ENCODE measurements around the gene TPRG1. TPM values are rescaled to one million over a fixed set of nuclear protein-coding genes. Genes with fewer than 3 reads are reported as not detected.

TPRG1 gene
- total RNA-seq, 4 donors from 2014 or later: 1.3 to 3.0 (median 2.5) TPM

DNA sequence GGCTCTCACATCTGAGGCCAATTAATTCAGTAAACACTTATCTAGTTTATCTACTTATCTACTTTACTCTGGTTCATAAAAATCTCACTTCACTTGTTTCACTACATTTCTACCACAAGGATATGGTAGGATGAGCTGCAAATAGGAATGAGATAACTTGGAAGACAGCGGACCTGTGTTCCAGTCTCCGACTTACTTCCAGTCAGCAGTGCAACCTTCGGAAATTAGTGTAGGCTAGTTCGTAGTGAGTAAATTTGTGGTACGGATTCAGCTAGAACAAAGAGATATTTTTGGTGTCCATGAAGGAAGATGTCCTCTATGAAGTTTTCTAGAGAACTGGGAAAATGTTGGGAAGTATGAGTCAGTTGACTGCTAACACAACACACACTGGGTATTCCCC lies 66.3 kb downstream of the TPRG1 start:
- no peaks in the 10 kb centered on the region for H3K4me1 ChIP-seq
- no peak overlapping the region for H3K4me3 ChIP-seq
- 91 to 96% methylated on average over 5 of the region's 5 CpGs for WGBS, 2 donors (ENCODE audit: low coverage in 1 of 2)
- peaks cover 0 to 3% (median 0%) of the 10 kb centered on the region in 3 donors for H3K9me3 ChIP-seq
- ATAC-seq: no peak
- TF ChIP-seq POLR2AphosphoS5 (IDR thresholded peaks at IDR 0.05): no peak
- TF ChIP-seq EP300 (IDR thresholded peaks at IDR 0.05): no peak
- TF ChIP-seq, protein P1, sequence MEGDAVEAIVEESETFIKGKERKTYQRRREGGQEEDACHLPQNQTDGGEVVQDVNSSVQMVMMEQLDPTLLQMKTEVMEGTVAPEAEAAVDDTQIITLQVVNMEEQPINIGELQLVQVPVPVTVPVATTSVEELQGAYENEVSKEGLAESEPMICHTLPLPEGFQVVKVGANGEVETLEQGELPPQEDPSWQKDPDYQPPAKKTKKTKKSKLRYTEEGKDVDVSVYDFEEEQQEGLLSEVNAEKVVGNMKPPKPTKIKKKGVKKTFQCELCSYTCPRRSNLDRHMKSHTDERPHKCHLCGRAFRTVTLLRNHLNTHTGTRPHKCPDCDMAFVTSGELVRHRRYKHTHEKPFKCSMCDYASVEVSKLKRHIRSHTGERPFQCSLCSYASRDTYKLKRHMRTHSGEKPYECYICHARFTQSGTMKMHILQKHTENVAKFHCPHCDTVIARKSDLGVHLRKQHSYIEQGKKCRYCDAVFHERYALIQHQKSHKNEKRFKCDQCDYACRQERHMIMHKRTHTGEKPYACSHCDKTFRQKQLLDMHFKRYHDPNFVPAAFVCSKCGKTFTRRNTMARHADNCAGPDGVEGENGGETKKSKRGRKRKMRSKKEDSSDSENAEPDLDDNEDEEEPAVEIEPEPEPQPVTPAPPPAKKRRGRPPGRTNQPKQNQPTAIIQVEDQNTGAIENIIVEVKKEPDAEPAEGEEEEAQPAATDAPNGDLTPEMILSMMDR (IDR thresholded peaks at IDR 0.05): no peak
- no peak for TF ChIP-seq POLR2A (IDR thresholded peaks at IDR 0.05)
- H3K27me3 ChIP-seq: no peaks in the 10 kb centered on the region
- H3K27ac ChIP-seq: no peak overlapping the region
- no peaks in the 10 kb centered on the region for H3K36me3 ChIP-seq

- ATAC-seq: no peak
- Histone ChIP-seq H3K27me3 (no peaks in the 10 kb centered on the region), H3K4me1 (no peaks in the 10 kb centered on the region), H3K9me3 (peaks cover 0 to 18% (median 0%) of the 10 kb centered on the region in 3 donors), H3K27ac (no peak overlapping the region), H3K36me3 (no peaks in the 10 kb centered on the region), H3K4me3 (no peak overlapping the region)
- 75 to 80% methylated on average over 4 to 5 of the region's 5 CpGs for WGBS, 2 donors (ENCODE audit: low coverage in 1 of 2)
- TF ChIP-seq POLR2A (IDR thresholded peaks at IDR 0.05) (no peak), EP300 (IDR thresholded peaks at IDR 0.05) (no peak), POLR2AphosphoS5 (IDR thresholded peaks at IDR 0.05) (no peak)
- TF ChIP-seq, protein P1 (IDR thresholded peaks at IDR 0.05): no peak
Measured at GRCh38 chr3:189239616-189240015, 67.8 kb downstream of the TPRG1 start.

DNA sequence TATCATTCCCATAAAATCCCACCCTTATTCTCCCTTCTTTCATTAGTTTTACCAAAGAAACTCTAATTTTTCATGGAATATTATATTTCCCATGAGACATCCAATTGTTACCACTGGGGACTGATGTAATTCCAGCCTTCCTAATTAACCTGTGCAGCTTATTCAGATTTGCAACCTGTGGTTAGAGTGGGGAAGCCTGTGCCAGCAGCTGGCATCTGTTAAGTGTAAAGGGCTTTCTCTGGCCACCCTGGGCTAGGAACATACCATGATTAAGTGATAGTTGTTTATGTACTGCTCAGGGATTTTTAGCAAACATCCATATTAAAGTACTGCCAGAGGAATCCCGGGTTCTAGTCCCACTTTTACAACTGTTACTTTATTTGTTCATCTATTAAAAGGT lies 78.2 kb downstream of the TPRG1 start:
- peaks cover 0 to 9% (median 0%) of the 10 kb centered on the region in 3 donors for H3K9me3 ChIP-seq
- 60 to 63% methylated on average over 1 of the region's 1 CpG for WGBS, 2 donors (ENCODE audit: low coverage in 1 of 2)

DNA sequence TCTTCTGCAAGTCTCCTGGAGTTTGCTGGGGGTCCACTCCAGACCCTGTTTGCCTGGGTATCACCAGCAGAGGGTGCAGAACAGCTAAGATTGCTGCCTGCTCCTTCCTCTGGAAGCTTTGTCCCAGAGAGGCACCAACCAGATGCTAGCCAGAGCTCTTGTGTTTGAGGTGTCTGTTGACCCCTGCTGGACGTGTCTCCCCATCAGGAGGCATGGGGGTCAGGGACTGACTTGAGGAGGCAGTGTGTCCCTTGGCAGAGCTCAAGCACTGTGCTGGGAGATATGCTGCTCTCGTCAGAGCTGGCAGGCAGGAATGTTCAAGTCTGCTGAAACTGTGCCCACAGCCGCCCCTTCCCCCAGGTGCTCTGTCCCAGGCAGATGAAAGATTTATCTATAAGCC lies 86.5 kb downstream of the TPRG1 start:
- Histone ChIP-seq H3K27me3 (no peaks in the 10 kb centered on the region), H3K4me1 (peaks cover 0 to 14% (median 0%) of the 10 kb centered on the region in 3 donors), H3K9me3 (peaks cover 0 to 9% (median 0%) of the 10 kb centered on the region in 3 donors), H3K27ac (no peak overlapping the region), H3K4me3 (no peak overlapping the region), H3K36me3 (no peaks in the 10 kb centered on the region)
- no peak for ATAC-seq
- WGBS, 2 donors (ENCODE audit: low coverage in 1 of 2): no CpG with 5 or more reads among the region's 3 CpGs
- TF ChIP-seq POLR2A (IDR thresholded peaks at IDR 0.05) (no peak), EP300 (IDR thresholded peaks at IDR 0.05) (no peak), POLR2AphosphoS5 (IDR thresholded peaks at IDR 0.05) (no peak)
- TF ChIP-seq, protein P1 (IDR thresholded peaks at IDR 0.05): no peak

More for the DNA sequence above, 78.2 kb downstream of the TPRG1 start:
- Histone ChIP-seq H3K27me3 (no peaks in the 10 kb centered on the region), H3K27ac (no peak overlapping the region), H3K4me3 (no peak overlapping the region), H3K4me1 (no peaks in the 10 kb centered on the region), H3K36me3 (no peaks in the 10 kb centered on the region)
- no peak for ATAC-seq
- TF ChIP-seq POLR2AphosphoS5 (IDR thresholded peaks at IDR 0.05) (no peak), POLR2A (IDR thresholded peaks at IDR 0.05) (no peak), EP300 (IDR thresholded peaks at IDR 0.05) (no peak)
- TF ChIP-seq, protein P1 (IDR thresholded peaks at IDR 0.05): no peak

Data from gastroesophageal sphincter (tissue), 4 donors.